GM12878 (cell line): ENCODE results near the gene INSC. TPM values are rescaled to one million over a fixed set of nuclear protein-coding genes. Genes with fewer than 3 reads are reported as not detected.

Experiments
- ATAC-seq: fragments of 200-7000 bp; cut with Tn5 transposase; 3 replicates; pipeline ENCODE4 v1.9.1; 2020; ENCODE audit warnings: mild to moderate bottlenecking, moderate library complexity
- BruUV-seq: library from RNA; stranded (reverse); fragments of 400-500 nt; replicated peaks from 2 replicates; lab custom pipeline; 2021; lab: Mats Ljungman, UMichigan
- CTCF ChIA-PET: fragments of 300-600 bp; sonication (Branson Sonifier 250); formaldehyde crosslinking; extraction: SDS; loops from one replicate; lab custom pipeline; 2021; ENCODE audit warnings: inconsistent platforms; lab: Yijun Ruan, JAX
- POLR2A ChIA-PET: fragments of 350-600 bp; formaldehyde crosslinking; extraction: SDS; loops from one replicate; lab custom pipeline; 2021; ENCODE audit warnings: inconsistent platforms; lab: Charles Lee
- RAD21 ChIA-PET: fragments of 300-600 bp; sonication (Branson Sonifier 250); formaldehyde crosslinking; loops from one replicate; lab custom pipeline; 2023; ENCODE audit warnings: antibody characterized with exemption; ENCODE audit not compliant: unreplicated experiment; lab: Charles Lee
- SMC1A ChIA-PET: fragments of 300-600 bp; sonication (Branson Sonifier 250); formaldehyde crosslinking; loops from one replicate; lab custom pipeline; 2023; ENCODE audit not compliant: unreplicated experiment, uncharacterized antibody; lab: Charles Lee
- DNase-seq: peaks from one replicate; pipeline ENCODE4 v3.0.0-alpha.2; 2011; ENCODE audit warnings: low read depth, low spot score
- FAIRE-seq: peaks from 3 replicates; lab custom pipeline; 2011; peaks lifted over from hg19 to GRCh38; lab: Jason Lieb, UNC
- H2AFZ ChIP-seq: 2 replicates; pipeline ENCODE4 v1.6.0; 2011; ENCODE audit warnings: low read depth, low read length, control low read depth; ENCODE audit not compliant: control insufficient read depth
- H3K27ac ChIP-seq: 2 replicates; pipeline ENCODE4 v1.5.1; 2011; ENCODE audit warnings: control low read depth; ENCODE audit not compliant: control insufficient read depth, insufficient read depth
- H3K27me3 ChIP-seq, 2 experiments: replicated peaks in 1 of 2; 2 replicates each; pipeline versions ENCODE4 v1.6.0 to v1.6.1; 2011; ENCODE audit warnings: low read length in 1 of 2; ENCODE audit not compliant: control insufficient read depth in 2 of 2, insufficient read depth in 2 of 2
- H3K36me3 ChIP-seq, 2 experiments: 2 replicates each; pipeline ENCODE4 v1.5.1; 2011; ENCODE audit warnings: low read length in 1 of 2; ENCODE audit not compliant: control insufficient read depth in 2 of 2, insufficient read depth in 2 of 2
- H3K4me1 ChIP-seq: 2 replicates; pipeline ENCODE4 v1.6.1; 2011; ENCODE audit warnings: mild to moderate bottlenecking, low read length, moderate library complexity, mixed read lengths; ENCODE audit not compliant: control insufficient read depth, insufficient read depth
- H3K4me2 ChIP-seq: 2 replicates; pipeline ENCODE4 v1.6.0; 2011; ENCODE audit warnings: control low read depth; ENCODE audit not compliant: control insufficient read depth, insufficient read depth
- H3K4me3 ChIP-seq: fragments of 200-600 bp; sonication (generic); 2 replicates; pipeline ENCODE4 v1.5.1; 2016
- H3K79me2 ChIP-seq: 2 replicates; pipeline ENCODE4 v1.6.0; 2011; ENCODE audit warnings: low read length; ENCODE audit not compliant: control insufficient read depth, insufficient read depth
- H3K9ac ChIP-seq: 2 replicates; pipeline ENCODE4 v1.8.0; 2011; ENCODE audit warnings: low read length, control low read depth, mixed read lengths; ENCODE audit not compliant: control insufficient read depth, insufficient read depth
- H3K9me3 ChIP-seq: replicated peaks from 3 replicates; pipeline ENCODE4 v1.5.1; 2011; ENCODE audit warnings: mild to moderate bottlenecking, low read length; ENCODE audit not compliant: control insufficient read depth, insufficient read depth
- H4K20me1 ChIP-seq: 2 replicates; pipeline ENCODE4 v1.6.0; 2011; ENCODE audit not compliant: control insufficient read depth, insufficient read depth
- CBFB ChIP-seq: IDR thresholded peaks from 2 replicates; pipeline ENCODE4 v1.6.1; 2016; ENCODE audit warnings: antibody characterized with exemption, low read depth
- POLR2A ChIP-seq: IDR thresholded peaks from 2 replicates; pipeline ENCODE4 v1.6.1; 2011; ENCODE audit warnings: low read depth, mild to moderate bottlenecking, low read length
- POLR2AphosphoS2 ChIP-seq: IDR thresholded peaks from 2 replicates; pipeline ENCODE4 v1.6.1; 2011; ENCODE audit warnings: low read depth, mild to moderate bottlenecking, low read length, improper control_type of control experiment, moderate library complexity
- STAT1 ChIP-seq: fragments of 450-650 bp; conservative IDR thresholded peaks from 2 replicates; pipeline ENCODE4 v1.6.1; 2014; ENCODE audit warnings: antibody characterized with exemption, mild to moderate bottlenecking
- TCF7 ChIP-seq: IDR thresholded peaks from 2 replicates; pipeline ENCODE4 v1.6.1; 2014; ENCODE audit warnings: antibody characterized with exemption, borderline replicate concordance
- WGBS: methylation state at CpG from one replicate; pipeline ENCODE4 v1.1.6; 2016; ENCODE audit warnings: low lambda C conversion rate; ENCODE audit not compliant: insufficient replicate concordance, insufficient coverage; ENCODE audit errors: missing lambda C conversion rate; 5-methylcytosine and 5-hydroxymethylcytosine counted together
- in situ Hi-C: fragments of 300-500 bp; cut with MboI; formaldehyde crosslinking; loops from 9 replicates; pipeline ENCODE4 v1.14.3; 2018; ENCODE audit warnings: mixed read lengths
- intact Hi-C: fragments of 100-400 bp; cut with micrococcal nuclease; formaldehyde crosslinking; loops from one replicate; pipeline ENCODE4 v1.14.2; 2022; ENCODE audit not compliant: unreplicated experiment
- polyA plus RNA-seq, 11 experiments: library from polyadenylated mRNA; depleted of rRNA in 4 of 11; unstranded in 6 of 11; stranded (reverse) in 5 of 11; fragments of >200 nt; fragmentation: Nextera tagmentation in 4 of 11; fragmentation: Illumina TruSeq in 1 of 11; extraction: Ambion mirVana in 4 of 11; extraction: Trizol in 1 of 11; gene quantifications; 1 replicate in 1 of 11; 2 replicates in 10 of 11; pipeline versions ENCODE4 v1.2.1 to v1.2.3, GENCODE V29; 2011 to 2016; ENCODE audit warnings: inconsistent platforms in 2 of 11, missing spikeins in 2 of 11, low read depth in 1 of 11
- total RNA-seq, 4 experiments: library from RNA; depleted of rRNA in 3 of 4; stranded (reverse); fragments of >200 nt in 3 of 4; fragmentation: Illumina TruSeq in 1 of 4; extraction: Trizol in 1 of 4; gene quantifications; 2 replicates each; pipeline versions ENCODE4 v1.2.1 to v1.2.3, GENCODE V29; 2013 to 2021

Gene INSC
- total and polyA plus RNA-seq, 10 of the 15 experiments (the other 5 are each of a cell fraction or from before 2014, with no cell fraction given), result 0.13 to 0.33 TPM; not detected in 8

GRCh38 chr11:15222777-15223176 lies 108.1 kb downstream of the INSC start:
- no peaks in the 10 kb centered on the region; a peak in 1 of 4 replicates for H3K27me3 ChIP-seq
- DNase-seq (no peak), ATAC-seq (no peak)
- H3K9me3 ChIP-seq, result no peaks in the 10 kb centered on the region
- in situ Hi-C loops, result no loop called here
- no peaks in the 10 kb centered on the region for H3K4me1 ChIP-seq
- no peak overlapping the region for H3K27ac ChIP-seq
- POLR2A ChIA-PET, result no interaction called here
- no peaks in the 10 kb centered on the region for H4K20me1 ChIP-seq
- no peaks in the 10 kb centered on the region for H3K36me3 ChIP-seq
- RAD21 ChIA-PET, result no interaction called here
- no TSS peak for BruUV-seq
- CTCF ChIA-PET, result no interaction called here
- H3K9ac ChIP-seq, result no peak overlapping the region
- SMC1A ChIA-PET, result interaction anchor here (1.0 kb wide), 1 partner anchor 122 kb away, joined by 3 read pairs; no protein-coding TSS in a partner anchor
- WGBS, result 0% methylated on average over 1 of the region's 1 CpG
- H3K79me2 ChIP-seq, result no peaks in the 10 kb centered on the region
- no peak overlapping the region for H2AFZ ChIP-seq
- H3K4me3 ChIP-seq, result no peak overlapping the region
- H3K4me2 ChIP-seq, result no peak overlapping the region
- no peak for TF ChIP-seq TCF7
- no peak for TF ChIP-seq POLR2A
- TF ChIP-seq STAT1, result no peak
- TF ChIP-seq, all 136 proteins: peak for 0
- intact Hi-C loops, result no loop called here
- no peak for FAIRE-seq

- Histone ChIP-seq H3K9ac (no peak overlapping the region), H3K9me3 (no peaks in the 10 kb centered on the region), H3K27me3 (no peaks in the 10 kb centered on the region; a peak in 1 of 4 replicates), H2AFZ (no peak overlapping the region), H3K4me2 (no peak overlapping the region), H3K4me1 (no peaks in the 10 kb centered on the region), H4K20me1 (no peaks in the 10 kb centered on the region), H3K36me3 (no peaks in the 10 kb centered on the region), H3K27ac (no peak overlapping the region), H3K79me2 (no peaks in the 10 kb centered on the region), H3K4me3 (no peak overlapping the region)
- in situ Hi-C loops (no loop called here), intact Hi-C loops (no loop called here)
- DNase-seq (no peak), ATAC-seq (no peak), FAIRE-seq (no peak)
- no TSS peak for BruUV-seq
- ChIA-PET RAD21 (no interaction called here), CTCF (no interaction called here), SMC1A (no interaction called here), POLR2A (no interaction called here)
- 54% methylated on average over 1 of the region's 1 CpG for WGBS
- TF ChIP-seq POLR2A (no peak), POLR2AphosphoS2 (no peak), CBFB (no peak)
Measured at GRCh38 chr11:15223318-15223717, 108.6 kb downstream of the INSC start.
